PC-9 (cell line): ENCODE measurements around the gene NPTN. TPM values are rescaled to one million over a fixed set of nuclear protein-coding genes. Genes with fewer than 3 reads are reported as not detected.

Source experiments
- BruUV-seq: library from RNA; stranded (reverse); fragments of 400-500 nt; replicated peaks from 2 replicates; lab custom pipeline; 2021; lab: Mats Ljungman, UMichigan
- CTCF ChIA-PET: fragments of 300-600 bp; sonication (Branson Sonifier 250); formaldehyde crosslinking; loops from one replicate; lab custom pipeline; 2022; ENCODE audit warnings: antibody characterized with exemption; lab: Charles Lee
- POLR2A ChIA-PET: fragments of 300-600 bp; sonication (Branson Sonifier 250); formaldehyde crosslinking; loops from one replicate; lab custom pipeline; 2022; ENCODE audit warnings: antibody characterized with exemption; ENCODE audit not compliant: unreplicated experiment; lab: Charles Lee
- DNase-seq, 2 experiments: peaks; one replicate each; pipeline versions ENCODE4 v3.0.0 to v3.0.0-alpha.2; 2015 to 2022; ENCODE audit warnings: mixed read lengths in 1 of 2
- H2AFZ ChIP-seq: fragments of 200-600 bp; sonication (generic); 2 replicates; pipeline ENCODE4 v1.8.1; 2017; ENCODE audit warnings: antibody characterized with exemption
- H3F3A ChIP-seq: fragments of 200-600 bp; sonication (generic); 2 replicates; pipeline ENCODE4 v1.8.1; 2017; ENCODE audit warnings: antibody characterized with exemption, mild to moderate bottlenecking, low read depth; ENCODE audit not compliant: insufficient read depth
- H3K27ac ChIP-seq: fragments of 200-600 bp; sonication (generic); 2 replicates; pipeline ENCODE4 v1.6.1; 2016; ENCODE audit warnings: mixed run types
- H3K27me3 ChIP-seq: fragments of 200-600 bp; sonication (generic); 2 replicates; pipeline ENCODE4 v1.6.1; 2016; ENCODE audit warnings: low read depth, mixed run types; ENCODE audit not compliant: insufficient read depth
- H3K36me3 ChIP-seq: fragments of 200-600 bp; sonication (generic); 2 replicates; pipeline ENCODE4 v1.6.1; 2016; ENCODE audit warnings: low read depth, mixed run types
- H3K4me1 ChIP-seq: fragments of 200-600 bp; sonication (generic); replicated peaks from 2 replicates; pipeline ENCODE4 v1.6.1; 2016; ENCODE audit warnings: mixed run types; ENCODE audit not compliant: insufficient read depth
- H3K4me2 ChIP-seq: fragments of 200-600 bp; sonication (generic); 2 replicates; pipeline ENCODE4 v1.6.1; 2017; ENCODE audit warnings: mixed run types
- H3K4me3 ChIP-seq: fragments of 200-600 bp; sonication (generic); 2 replicates; pipeline ENCODE4 v1.6.1; 2016; ENCODE audit warnings: mixed run types
- H3K79me2 ChIP-seq: fragments of 200-600 bp; sonication (generic); 2 replicates; pipeline ENCODE4 v1.6.1; 2017; ENCODE audit warnings: low read depth, mixed run types
- H3K9me2 ChIP-seq: fragments of 200-600 bp; sonication (generic); 2 replicates; pipeline ENCODE4 v1.8.1; 2017; ENCODE audit warnings: mild to moderate bottlenecking; ENCODE audit not compliant: insufficient read depth
- H3K9me3 ChIP-seq: fragments of 200-600 bp; sonication (generic); 2 replicates; pipeline ENCODE4 v1.8.1; 2016; ENCODE audit warnings: low read depth; ENCODE audit not compliant: insufficient read depth
- H4K20me1 ChIP-seq: fragments of 200-600 bp; sonication (generic); 2 replicates; pipeline ENCODE4 v1.8.1; 2017; ENCODE audit not compliant: insufficient read depth
- EZH2 ChIP-seq: fragments of 200-600 bp; sonication (generic); IDR thresholded peaks from 2 replicates; pipeline ENCODE4 v1.8.0; 2017; ENCODE audit warnings: antibody characterized with exemption, low read depth
- intact Hi-C: fragments of 100-400 bp; cut with micrococcal nuclease; formaldehyde crosslinking; loops from one replicate; pipeline ENCODE4 v1.10.0; 2022; ENCODE audit not compliant: unreplicated experiment
- total RNA-seq: library from RNA; stranded (reverse); gene quantifications from 2 replicates; pipeline ENCODE4 v1.2.3, GENCODE V29; 2021
- TF ChIP-seq, protein P1 (sequence below): fragments of 200-600 bp; sonication (generic); conservative IDR thresholded peaks from 2 replicates; pipeline ENCODE4 v1.6.1; 2017; ENCODE audit warnings: mixed run types, antibody characterized with exemption, mild to moderate bottlenecking, moderate library complexity

Gene NPTN
- total RNA-seq, 1 experiment from 2014 or later: 101 TPM

DNA sequence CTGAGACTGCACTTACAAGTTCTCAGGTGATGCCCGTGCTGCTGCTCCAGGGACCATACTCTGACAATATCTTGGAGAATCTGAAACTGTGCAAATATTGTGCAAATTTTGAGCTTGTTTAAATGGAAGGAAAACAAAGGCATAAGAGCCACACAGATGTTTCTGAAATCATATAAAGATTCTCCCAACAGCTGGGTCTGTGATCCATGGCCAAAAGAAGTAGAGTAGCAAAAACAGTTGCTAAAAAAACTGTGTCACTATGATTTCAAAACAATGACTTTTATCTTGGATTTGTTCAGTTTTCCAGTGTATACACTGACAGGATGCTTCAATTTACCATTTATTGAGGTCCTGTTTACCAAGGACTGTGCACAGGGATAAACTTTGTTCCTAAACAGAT lies 25.3 kb downstream of the NPTN start:
- intact Hi-C loops: no loop called here
- H2AFZ ChIP-seq: no peak overlapping the region
- H3K27ac ChIP-seq: no peak overlapping the region
- no peak overlapping the region for H3K4me3 ChIP-seq
- no peaks in the 10 kb centered on the region for H3K36me3 ChIP-seq
- H3F3A ChIP-seq: no peaks in the 10 kb centered on the region; the same call in 1 of the 2 replicates
- H3K4me1 ChIP-seq: peaks cover 6% of the 10 kb centered on the region; the same call in 1 of the 2 replicates
- peaks cover 95% of the 10 kb centered on the region for H3K79me2 ChIP-seq
- H3K9me3 ChIP-seq: no peaks in the 10 kb centered on the region
- H3K27me3 ChIP-seq: no peaks in the 10 kb centered on the region
- H3K4me2 ChIP-seq: no peak overlapping the region
- TF ChIP-seq EZH2: no peak
- TF ChIP-seq, protein P1, sequence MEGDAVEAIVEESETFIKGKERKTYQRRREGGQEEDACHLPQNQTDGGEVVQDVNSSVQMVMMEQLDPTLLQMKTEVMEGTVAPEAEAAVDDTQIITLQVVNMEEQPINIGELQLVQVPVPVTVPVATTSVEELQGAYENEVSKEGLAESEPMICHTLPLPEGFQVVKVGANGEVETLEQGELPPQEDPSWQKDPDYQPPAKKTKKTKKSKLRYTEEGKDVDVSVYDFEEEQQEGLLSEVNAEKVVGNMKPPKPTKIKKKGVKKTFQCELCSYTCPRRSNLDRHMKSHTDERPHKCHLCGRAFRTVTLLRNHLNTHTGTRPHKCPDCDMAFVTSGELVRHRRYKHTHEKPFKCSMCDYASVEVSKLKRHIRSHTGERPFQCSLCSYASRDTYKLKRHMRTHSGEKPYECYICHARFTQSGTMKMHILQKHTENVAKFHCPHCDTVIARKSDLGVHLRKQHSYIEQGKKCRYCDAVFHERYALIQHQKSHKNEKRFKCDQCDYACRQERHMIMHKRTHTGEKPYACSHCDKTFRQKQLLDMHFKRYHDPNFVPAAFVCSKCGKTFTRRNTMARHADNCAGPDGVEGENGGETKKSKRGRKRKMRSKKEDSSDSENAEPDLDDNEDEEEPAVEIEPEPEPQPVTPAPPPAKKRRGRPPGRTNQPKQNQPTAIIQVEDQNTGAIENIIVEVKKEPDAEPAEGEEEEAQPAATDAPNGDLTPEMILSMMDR: no peak
- peaks cover 8% of the 10 kb centered on the region for H4K20me1 ChIP-seq
- CTCF ChIA-PET: interaction anchor here (0.5 kb wide), 1 partner anchor 352 kb away, joined by 3 read pairs; no protein-coding TSS in a partner anchor
- POLR2A ChIA-PET: no interaction called here
- H3K9me2 ChIP-seq: no peaks in the 10 kb centered on the region
- BruUV-seq: no TSS peak
- no peak for DNase-seq

DNA sequence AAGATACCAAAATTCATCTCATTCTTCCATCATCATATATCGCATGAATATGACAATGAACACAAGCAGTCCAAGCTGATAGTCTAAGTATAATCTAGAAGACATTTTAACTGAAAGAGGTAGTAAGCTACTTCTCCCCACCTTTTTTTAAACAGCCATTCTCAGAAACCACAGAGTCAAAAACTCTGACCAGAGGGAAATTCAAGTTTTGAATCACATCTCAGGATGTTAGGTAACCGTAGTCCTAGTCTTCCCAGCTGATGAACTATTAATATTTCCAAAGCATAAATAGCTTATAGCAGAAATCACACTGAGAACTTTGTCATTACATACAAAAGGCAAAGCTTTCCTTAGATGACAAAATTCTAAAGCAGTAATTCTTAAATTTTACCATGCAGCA lies 25.8 kb downstream of the NPTN start:
- no peaks in the 10 kb centered on the region for H3K27me3 ChIP-seq
- no peak for TF ChIP-seq EZH2
- TF ChIP-seq, protein P1: no peak
- ChIA-PET CTCF (no interaction called here), POLR2A (no interaction called here)
- no peaks in the 10 kb centered on the region for H3K36me3 ChIP-seq
- H3K27ac ChIP-seq: no peak overlapping the region
- H3K79me2 ChIP-seq: peaks cover 94% of the 10 kb centered on the region
- BruUV-seq: no TSS peak
- H3K9me3 ChIP-seq: no peaks in the 10 kb centered on the region
- H3K4me3 ChIP-seq: no peak overlapping the region
- intact Hi-C loops: no loop called here
- peaks cover 10% of the 10 kb centered on the region for H3K4me1 ChIP-seq
- no peaks in the 10 kb centered on the region for H3K9me2 ChIP-seq
- no peak for DNase-seq
- H2AFZ ChIP-seq: no peak overlapping the region
- no peak overlapping the region for H3K4me2 ChIP-seq
- H4K20me1 ChIP-seq: peaks cover 8% of the 10 kb centered on the region
- H3F3A ChIP-seq: no peaks in the 10 kb centered on the region; the same call in 1 of the 2 replicates

DNA sequence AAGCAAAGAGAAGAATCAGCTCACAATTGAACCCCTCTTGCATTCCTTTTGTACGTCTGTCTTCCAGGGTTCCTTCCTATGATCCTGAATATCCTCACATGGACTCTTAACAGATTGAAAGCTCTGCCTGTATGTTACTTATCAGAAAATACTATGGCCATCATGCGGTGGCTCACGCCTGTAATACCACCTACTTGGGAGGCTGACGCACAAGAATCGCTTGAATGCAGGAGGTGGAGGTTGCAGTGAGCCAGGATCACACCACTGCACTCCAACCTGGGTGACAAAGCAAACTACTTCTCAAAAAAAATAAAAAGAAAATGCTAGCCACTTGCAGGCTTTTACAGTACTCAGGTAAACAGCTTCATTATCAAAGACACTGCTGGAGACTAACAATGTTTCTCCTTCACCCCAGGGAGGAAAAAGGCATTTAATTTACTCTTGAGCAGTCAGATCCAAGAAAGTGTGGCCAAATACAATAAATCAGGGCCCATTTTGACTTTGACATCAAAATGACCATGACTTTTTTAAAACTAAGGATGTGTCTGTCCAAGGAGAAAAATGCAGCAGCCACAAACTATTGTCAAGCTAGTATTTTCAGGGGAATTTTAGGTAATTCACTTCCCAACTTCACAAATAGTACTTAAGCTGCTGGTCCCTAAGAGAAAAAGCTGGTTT lies 27.3 kb downstream of the NPTN start:
- TF ChIP-seq, protein P1: no peak
- TF ChIP-seq EZH2: no peak
- CTCF ChIA-PET: no interaction called here
- H3K79me2 ChIP-seq: peaks cover 95% of the 10 kb centered on the region
- no peaks in the 10 kb centered on the region for H3K9me3 ChIP-seq
- DNase-seq: no peak
- intact Hi-C loops: no loop called here
- POLR2A ChIA-PET: no interaction called here
- H3K4me3 ChIP-seq: no peak overlapping the region
- H3K4me2 ChIP-seq: no peak overlapping the region
- peaks cover 14% of the 10 kb centered on the region for H3F3A ChIP-seq
- BruUV-seq: no TSS peak
- H3K27ac ChIP-seq: peak overlapping the region; percentile 2; the same call in 1 of the 2 replicates
- H4K20me1 ChIP-seq: no peaks in the 10 kb centered on the region; the same call in none of the 2 replicates
- no peak overlapping the region for H2AFZ ChIP-seq
- H3K9me2 ChIP-seq: no peaks in the 10 kb centered on the region
- H3K4me1 ChIP-seq: peaks cover 25% of the 10 kb centered on the region
- H3K27me3 ChIP-seq: no peaks in the 10 kb centered on the region
- no peaks in the 10 kb centered on the region for H3K36me3 ChIP-seq
